Measurements from ENCODE around the gene AZIN2.

DNA sequence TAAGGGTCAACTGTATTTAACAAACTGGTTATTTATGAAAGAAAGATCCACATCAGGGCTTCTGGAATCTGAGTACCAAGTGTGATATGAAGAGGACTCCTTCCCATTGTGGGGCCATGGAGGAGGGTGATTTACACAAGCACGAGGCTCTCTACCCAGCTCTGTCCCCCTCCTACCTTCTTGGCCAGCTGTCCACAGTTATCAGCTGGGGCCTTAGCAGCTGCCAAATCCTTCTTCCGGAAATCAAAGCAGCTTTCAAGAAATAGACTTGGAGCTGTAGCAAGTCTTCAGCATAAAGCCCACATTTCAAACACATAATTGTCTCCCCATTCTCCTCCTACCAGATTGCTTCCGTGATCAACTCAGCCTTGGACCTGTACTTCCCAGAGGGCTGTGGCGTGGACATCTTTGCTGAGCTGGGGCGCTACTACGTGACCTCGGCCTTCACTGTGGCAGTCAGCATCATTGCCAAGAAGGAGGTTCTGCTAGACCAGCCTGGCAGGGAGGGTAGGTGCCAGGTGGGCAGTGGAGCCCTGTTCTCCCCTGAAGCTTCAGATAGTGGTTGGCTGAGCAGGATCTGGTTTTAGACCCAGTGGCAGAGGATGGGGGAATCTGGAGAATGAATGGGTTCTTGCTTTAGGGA, 15.5 kb downstream of the AZIN2 start:
- no peak for TF ChIP-seq CTCF (conservative IDR thresholded peaks at IDR 0.05)
- no peak for TF ChIP-seq EZH2 (IDR thresholded peaks at IDR 0.05; ENCODE audit: low read depth)

All from PC-9 (cell line).